OCI-LY1 (cell line): ENCODE results near the gene OAF.
A peak's percentile ranks its signal among the peaks of the same experiment; 100 is the strongest.

Experiments
- H2AFZ ChIP-seq: fragments of 200-600 bp; sonication (generic), shearing (Covaris generic); 2 replicates; pipeline ENCODE4 v1.6.0; 2014; ENCODE audit warnings: antibody characterized with exemption, mild to moderate bottlenecking, low read length
- H3F3A ChIP-seq: fragments of 200-600 bp; sonication (generic), shearing (Covaris generic); 2 replicates; pipeline ENCODE4 v1.6.0; 2014; ENCODE audit warnings: mild to moderate bottlenecking, antibody characterized with exemption, low read length, moderate library complexity; ENCODE audit not compliant: insufficient read depth
- H3K27ac ChIP-seq: fragments of 200-600 bp; sonication (generic); 2 replicates; pipeline ENCODE4 v1.5.1; 2014; ENCODE audit warnings: low read length, mixed run types, mild to moderate bottlenecking, low read depth; ENCODE audit not compliant: poor library complexity, severe bottlenecking
- H3K27me3 ChIP-seq: fragments of 200-600 bp; sonication (generic); 2 replicates; pipeline ENCODE4 v1.6.0; 2014; ENCODE audit warnings: antibody characterized with exemption, mild to moderate bottlenecking, low read length, moderate library complexity; ENCODE audit not compliant: insufficient read depth
- H3K36me3 ChIP-seq: fragments of 200-600 bp; sonication (generic); 2 replicates; pipeline ENCODE4 v1.6.1; 2014; ENCODE audit warnings: mild to moderate bottlenecking, antibody characterized with exemption, low read length, moderate library complexity, mixed read lengths; ENCODE audit not compliant: insufficient read depth
- H3K4me1 ChIP-seq: fragments of 200-600 bp; sonication (generic); 2 replicates; pipeline ENCODE4 v1.5.1; 2014; ENCODE audit warnings: mild to moderate bottlenecking, low read length, moderate library complexity; ENCODE audit not compliant: insufficient read depth, severe bottlenecking
- H3K4me2 ChIP-seq: fragments of 200-600 bp; sonication (generic), shearing (Covaris generic); 2 replicates; pipeline ENCODE4 v1.6.1; 2014; ENCODE audit warnings: low read length
- H3K4me3 ChIP-seq: fragments of 200-600 bp; sonication (generic); 2 replicates; pipeline ENCODE4 v1.5.1; 2014; ENCODE audit warnings: low read length, low read depth, mild to moderate bottlenecking, mixed read lengths; ENCODE audit not compliant: poor library complexity, severe bottlenecking
- H3K79me2 ChIP-seq: fragments of 200-600 bp; shearing (Covaris generic); 2 replicates; pipeline ENCODE4 v1.6.1; 2016; ENCODE audit warnings: mixed run types, low read length, mixed read lengths; ENCODE audit not compliant: insufficient read depth
- H3K9ac ChIP-seq: fragments of 200-600 bp; sonication (generic), shearing (Covaris generic); 2 replicates; pipeline ENCODE4 v1.6.1; 2014; ENCODE audit warnings: mild to moderate bottlenecking, low read length, mixed read lengths
- H3K9me2 ChIP-seq: fragments of 200-600 bp; sonication (generic), shearing (Covaris generic); 2 replicates; pipeline ENCODE4 v1.6.1; 2014; ENCODE audit warnings: low read depth, mild to moderate bottlenecking, low read length, mixed read lengths
- H3K9me3 ChIP-seq: fragments of 200-600 bp; shearing (Covaris generic); 2 replicates; pipeline ENCODE4 v1.6.1; 2014; ENCODE audit warnings: low read length, mixed read lengths
- H4K20me1 ChIP-seq: fragments of 200-600 bp; sonication (generic), shearing (Covaris generic); 2 replicates; pipeline ENCODE4 v1.6.0; 2016; ENCODE audit warnings: mild to moderate bottlenecking, low read length; ENCODE audit not compliant: insufficient read depth
- CTCF ChIP-seq: fragments of 200-600 bp; sonication (generic), shearing (Covaris generic); IDR thresholded peaks from 2 replicates; pipeline ENCODE4 v1.5.1; 2017; ENCODE audit warnings: mild to moderate bottlenecking, antibody characterized with exemption, low read length, moderate library complexity, mixed read lengths
- EZH2 ChIP-seq: fragments of 200-600 bp; sonication (generic), shearing (Covaris generic); IDR thresholded peaks from 2 replicates; pipeline ENCODE4 v1.8.0; 2017; ENCODE audit warnings: borderline replicate concordance, mixed run types, mild to moderate bottlenecking, antibody characterized with exemption, low read length, moderate library complexity, mixed read lengths

Gene OAF

DNA sequence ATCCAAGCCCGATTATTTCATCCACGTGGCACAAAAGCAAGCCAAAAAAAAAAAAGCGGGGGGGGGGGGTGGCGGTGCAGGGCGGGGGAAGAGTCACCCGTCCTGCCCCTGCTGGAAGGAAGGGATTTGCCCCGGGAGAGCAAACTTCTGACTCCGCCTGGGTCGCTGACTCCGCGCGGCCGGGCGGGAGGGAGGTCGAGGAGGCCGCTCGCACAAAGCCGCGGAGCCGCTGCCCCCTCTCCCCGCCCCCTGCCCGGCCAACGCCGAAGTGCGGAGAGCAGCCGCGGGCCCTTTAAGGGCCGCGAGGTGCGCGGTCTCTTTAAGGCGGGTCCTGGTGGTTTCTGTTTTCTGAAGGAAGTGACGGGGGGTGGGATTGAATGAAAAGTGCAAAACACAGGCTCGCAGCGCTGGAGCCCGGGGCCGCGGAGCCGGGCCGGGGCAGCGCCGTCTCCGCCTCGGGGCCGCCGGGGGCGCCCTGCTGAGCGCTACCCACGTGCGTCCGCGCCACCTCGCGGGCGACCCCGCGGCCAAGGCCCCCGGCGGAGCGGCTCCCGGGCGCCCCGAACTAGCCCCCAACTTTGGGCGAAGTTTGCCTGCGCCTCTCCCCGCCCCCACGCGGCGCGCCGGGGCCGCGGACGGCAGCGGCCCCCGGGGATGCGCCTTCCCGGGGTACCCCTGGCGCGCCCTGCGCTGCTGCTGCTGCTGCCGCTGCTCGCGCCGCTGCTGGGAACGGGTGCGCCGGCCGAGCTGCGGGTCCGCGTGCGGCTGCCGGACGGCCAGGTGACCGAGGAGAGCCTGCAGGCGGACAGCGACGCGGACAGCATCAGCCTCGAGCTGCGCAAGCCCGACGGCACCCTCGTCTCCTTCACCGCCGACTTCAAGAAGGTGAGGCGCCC is at the start of gene OAF:
Gene OAF, plus strand, starts transcription at position 407 of the 896 bp plus-strand sequence. Its CDS starts 248 bp downstream, at position 655.
- no peak within 1 kb of the TSS for H2AFZ ChIP-seq
- no peaks in the 10 kb centered on the region for H3K27me3 ChIP-seq
- H3K27ac ChIP-seq: no peak within 1 kb of the TSS

GRCh38 chr11:120167659-120168058 is 43.2 kb upstream of the OAF start:
- Histone ChIP-seq H3K4me2 (no peak overlapping the region), H3K27me3 (no peaks in the 10 kb centered on the region), H3K9me3 (no peaks in the 10 kb centered on the region), H2AFZ (no peak overlapping the region), H3K36me3 (no peaks in the 10 kb centered on the region), H3K27ac (no peak overlapping the region), H3K4me1 (no peaks in the 10 kb centered on the region), H4K20me1 (no peaks in the 10 kb centered on the region), H3K9me2 (no peaks in the 10 kb centered on the region), H3K79me2 (no peaks in the 10 kb centered on the region), H3K4me3 (no peak overlapping the region), H3F3A (no peaks in the 10 kb centered on the region), H3K9ac (no peak overlapping the region)
- no peak for TF ChIP-seq EZH2
- TF ChIP-seq CTCF: no peak

More for the DNA sequence above, at the start of gene OAF:
- H3K4me2 ChIP-seq: peak within 1 kb of the TSS; percentile 64
- H3K79me2 ChIP-seq: no peaks in the 10 kb centered on the region
- peak within 1 kb of the TSS; percentile 52 for H3K4me3 ChIP-seq
- H4K20me1 ChIP-seq: no peaks in the 10 kb centered on the region
- no peak within 1 kb of the TSS; the same call in 1 of the 2 replicates for H3K9ac ChIP-seq
- no peaks in the 10 kb centered on the region for H3K9me2 ChIP-seq
- no peaks in the 10 kb centered on the region for H3K4me1 ChIP-seq
- H3K9me3 ChIP-seq: no peaks in the 10 kb centered on the region
- TF ChIP-seq EZH2 (no peak), CTCF (no peak)
- no peaks in the 10 kb centered on the region for H3K36me3 ChIP-seq
- H3F3A ChIP-seq: no peaks in the 10 kb centered on the region

GRCh38 chr11:120168108-120168959 is 42.5 kb upstream of the OAF start:
- H2AFZ ChIP-seq: no peak overlapping the region
- no peaks in the 10 kb centered on the region for H3F3A ChIP-seq
- H3K27ac ChIP-seq: no peak overlapping the region
- H4K20me1 ChIP-seq: no peaks in the 10 kb centered on the region
- H3K27me3 ChIP-seq: no peaks in the 10 kb centered on the region
- H3K9me3 ChIP-seq: no peaks in the 10 kb centered on the region
- no peaks in the 10 kb centered on the region for H3K36me3 ChIP-seq
- no peaks in the 10 kb centered on the region for H3K4me1 ChIP-seq
- no peak overlapping the region for H3K4me2 ChIP-seq
- no peaks in the 10 kb centered on the region for H3K79me2 ChIP-seq
- no peak overlapping the region for H3K4me3 ChIP-seq
- TF ChIP-seq CTCF (no peak), EZH2 (no peak)
- H3K9ac ChIP-seq: no peak overlapping the region
- H3K9me2 ChIP-seq: no peaks in the 10 kb centered on the region
